B cell (primary cell): ENCODE data around the gene PROM2. TPM values are rescaled to one million over a fixed set of nuclear protein-coding genes. Genes with fewer than 3 reads are reported as not detected.

ENCODE experiments used
- ATAC-seq: fragments of 200-7000 bp; cut with Tn5 transposase; one replicate; pipeline ENCODE4 v1.10.0; 2021; ENCODE audit warnings: low read depth, mild to moderate bottlenecking, moderate number of reproducible peaks, moderate library complexity
- CTCF ChIA-PET: fragments of 350-600 bp; sonication (Branson Sonifier 250); formaldehyde crosslinking; loops from one replicate; lab custom pipeline; 2021; ENCODE audit warnings: antibody characterized with exemption, inconsistent platforms; lab: Charles Lee
- POLR2A ChIA-PET: fragments of 350-600 bp; sonication (Branson Sonifier 250); formaldehyde crosslinking; loops from one replicate; lab custom pipeline; 2021; ENCODE audit warnings: antibody characterized with exemption; lab: Charles Lee
- DNase-seq: peaks from one replicate; pipeline ENCODE4 v3.0.0; 2013
- H2AFZ ChIP-seq: 2 replicates; pipeline ENCODE4 v1.6.1; 2012; ENCODE audit warnings: mild to moderate bottlenecking, low read depth, low read length; ENCODE audit not compliant: insufficient read depth, poor library complexity, severe bottlenecking
- H3K27ac ChIP-seq, 2 donors: 1 replicate in 1 of 2; 2 replicates in 1 of 2; pipeline ENCODE4 v1.5.1; 2012 to 2013; ENCODE audit warnings: low read length in 2 of 2, mild to moderate bottlenecking in 2 of 2, moderate library complexity in 1 of 2
- H3K27me3 ChIP-seq, 4 experiments: fragments of 200-600 bp in 1 of 4; sonication (generic) in 1 of 4; replicated peaks in 1 of 4; 1 replicate in 2 of 4; 2 replicates in 2 of 4; pipeline versions ENCODE4 v1.6.1 to v1.7.0; 2013 to 2016; ENCODE audit warnings: low read length in 3 of 4, mild to moderate bottlenecking in 2 of 4, mixed read lengths in 1 of 4, moderate library complexity in 1 of 4; ENCODE audit not compliant: insufficient read depth in 4 of 4, control insufficient read depth in 3 of 4; ENCODE audit errors: control extremely low read depth in 1 of 4
- H3K36me3 ChIP-seq, 2 experiments: replicated peaks in 1 of 2; 1 replicate in 1 of 2; 2 replicates in 1 of 2; pipeline versions ENCODE4 v1.6.1 to v1.7.1; 2013; ENCODE audit warnings: low read length in 1 of 2; ENCODE audit not compliant: insufficient read depth in 2 of 2, control insufficient read depth in 1 of 2; ENCODE audit errors: control extremely low read depth in 1 of 2, extremely low read depth in 1 of 2
- H3K4me1 ChIP-seq, 2 donors: fragments of 200-600 bp in 1 of 2; sonication (generic) in 1 of 2; 1 replicate in 1 of 2; 2 replicates in 1 of 2; pipeline versions ENCODE4 v1.5.1 to v1.6.1; 2013 to 2017; ENCODE audit warnings: low read length in 2 of 2; ENCODE audit not compliant: control insufficient read depth in 2 of 2, insufficient read depth in 2 of 2
- H3K4me2 ChIP-seq: replicated peaks from 2 replicates; pipeline ENCODE3; 2012; ENCODE audit warnings: mild to moderate bottlenecking, low read depth, low read length; ENCODE audit not compliant: poor library complexity, severe bottlenecking
- H3K4me3 ChIP-seq, 5 experiments: fragments of 200-600 bp in 1 of 5; sonication (generic) in 1 of 5; 1 replicate in 3 of 5; 2 replicates in 2 of 5; pipeline versions ENCODE4 v1.5.1 to v1.7.0; 2011 to 2016; ENCODE audit warnings: low read length in 4 of 5, mild to moderate bottlenecking in 4 of 5, low read depth in 2 of 5, control low read depth in 1 of 5, moderate library complexity in 1 of 5; ENCODE audit not compliant: insufficient read depth in 1 of 5; ENCODE audit errors: control extremely low read depth in 1 of 5, extremely low read depth in 1 of 5
- H3K79me2 ChIP-seq: fragments of 200-600 bp; sonication (generic); one replicate; pipeline ENCODE4 v1.6.0; 2016; ENCODE audit warnings: low read length; ENCODE audit not compliant: control insufficient read depth, insufficient read depth
- H3K9ac ChIP-seq: fragments of 200-600 bp; sonication (generic); 2 replicates; pipeline ENCODE4 v1.6.1; 2017; ENCODE audit warnings: mild to moderate bottlenecking, low read length, moderate library complexity
- H3K9me3 ChIP-seq, 3 donors: one replicate each; pipeline versions ENCODE4 v1.6.1 to v1.7.1; 2013; ENCODE audit warnings: low read length in 2 of 3; ENCODE audit not compliant: control insufficient read depth in 2 of 3, insufficient read depth in 1 of 3; ENCODE audit errors: control extremely low read depth in 1 of 3
- H4K20me1 ChIP-seq: 2 replicates; pipeline ENCODE4 v1.6.0; 2012; ENCODE audit warnings: mild to moderate bottlenecking, low read length; ENCODE audit not compliant: insufficient read depth, control insufficient read depth, poor library complexity, severe bottlenecking
- H3K27ac Mint-ChIP-seq: one replicate; pipeline ENCODE4 v1.8.0; 2021; ENCODE audit warnings: mixed read lengths
- H3K27me3 Mint-ChIP-seq: one replicate; pipeline ENCODE4 v1.8.0; 2021; ENCODE audit warnings: mixed read lengths
- H3K4me1 Mint-ChIP-seq: one replicate; pipeline ENCODE4 v1.8.0; 2021; ENCODE audit warnings: mixed read lengths
- H3K4me3 Mint-ChIP-seq: one replicate; pipeline ENCODE4 v1.8.0; 2021; ENCODE audit warnings: mixed read lengths
- H3K9me3 Mint-ChIP-seq: one replicate; pipeline ENCODE4 v1.8.0; 2022; ENCODE audit warnings: mixed read lengths; ENCODE audit not compliant: insufficient read depth
- EZH2 ChIP-seq: IDR thresholded peaks from 2 replicates; pipeline ENCODE4 v1.6.1; 2012; ENCODE audit warnings: borderline replicate concordance, low read depth, mild to moderate bottlenecking, moderate library complexity, low read length; ENCODE audit not compliant: insufficient read depth, poor library complexity, severe bottlenecking
- WGBS: methylation state at CpG from one replicate; pipeline ENCODE4 v1.1.5; 2013; ENCODE audit warnings: missing lambda C conversion rate; ENCODE audit not compliant: insufficient coverage; 5-methylcytosine and 5-hydroxymethylcytosine counted together
- intact Hi-C: fragments of 100-400 bp; cut with micrococcal nuclease; formaldehyde crosslinking; loops from one replicate; pipeline ENCODE4 v1.10.0; 2022
- polyA plus RNA-seq: library from polyadenylated mRNA; depleted of rRNA; stranded (reverse); fragments of >200 nt; gene quantifications from 2 replicates; pipeline ENCODE4 v1.2.3, GENCODE V29; 2012
- total RNA-seq, 2 donors: library from RNA; stranded (reverse); fragments of 120-200 nt in 1 of 2; gene quantifications; 1 replicate in 1 of 2; 2 replicates in 1 of 2; pipeline versions ENCODE4 v1.2.3 to v1.2.4, GENCODE V29; 2013 to 2022
- TF ChIP-seq, protein P1 (sequence below): fragments of 200-600 bp; IDR thresholded peaks from one replicate; pipeline ENCODE4 v1.8.0; 2022; ENCODE audit warnings: antibody characterized with exemption, mild to moderate bottlenecking

PROM2 gene
- total and polyA plus RNA-seq, 2 donors (not counting 1 experiment from before 2014, with no cell fraction given) = 0.67 to 1.3 TPM

GRCh38 chr2:95258271-95258670, 16.0 kb upstream of the PROM2 start:
- H3K79me2 ChIP-seq = no peaks in the 10 kb centered on the region
- WGBS = 73% methylated on average over 1 of the region's 2 CpGs
- no peaks in the 10 kb centered on the region for H3K4me1 ChIP-seq
- no peak overlapping the region for H3K9ac ChIP-seq
- H3K4me3 ChIP-seq = no peak overlapping the region
- H3K36me3 ChIP-seq = no peaks in the 10 kb centered on the region
- Mint-ChIP-seq H3K27me3 (peaks cover 8% of the 10 kb centered on the region), H3K4me1 (no peaks in the 10 kb centered on the region), H3K9me3 (no peaks in the 10 kb centered on the region), H3K4me3 (no peak overlapping the region), H3K27ac (no peak overlapping the region)
- H3K9me3 ChIP-seq = peaks cover 0 to 22% (median 0%) of the 10 kb centered on the region in 3 donors
- H3K27me3 ChIP-seq = no peaks in the 10 kb centered on the region
- no peak for ATAC-seq
- TF ChIP-seq, protein P1, sequence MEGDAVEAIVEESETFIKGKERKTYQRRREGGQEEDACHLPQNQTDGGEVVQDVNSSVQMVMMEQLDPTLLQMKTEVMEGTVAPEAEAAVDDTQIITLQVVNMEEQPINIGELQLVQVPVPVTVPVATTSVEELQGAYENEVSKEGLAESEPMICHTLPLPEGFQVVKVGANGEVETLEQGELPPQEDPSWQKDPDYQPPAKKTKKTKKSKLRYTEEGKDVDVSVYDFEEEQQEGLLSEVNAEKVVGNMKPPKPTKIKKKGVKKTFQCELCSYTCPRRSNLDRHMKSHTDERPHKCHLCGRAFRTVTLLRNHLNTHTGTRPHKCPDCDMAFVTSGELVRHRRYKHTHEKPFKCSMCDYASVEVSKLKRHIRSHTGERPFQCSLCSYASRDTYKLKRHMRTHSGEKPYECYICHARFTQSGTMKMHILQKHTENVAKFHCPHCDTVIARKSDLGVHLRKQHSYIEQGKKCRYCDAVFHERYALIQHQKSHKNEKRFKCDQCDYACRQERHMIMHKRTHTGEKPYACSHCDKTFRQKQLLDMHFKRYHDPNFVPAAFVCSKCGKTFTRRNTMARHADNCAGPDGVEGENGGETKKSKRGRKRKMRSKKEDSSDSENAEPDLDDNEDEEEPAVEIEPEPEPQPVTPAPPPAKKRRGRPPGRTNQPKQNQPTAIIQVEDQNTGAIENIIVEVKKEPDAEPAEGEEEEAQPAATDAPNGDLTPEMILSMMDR = no peak
- no peak for TF ChIP-seq EZH2
- no peak for DNase-seq
- POLR2A ChIA-PET = no interaction called here
- H3K4me2 ChIP-seq = no peak overlapping the region
- no peak overlapping the region for H2AFZ ChIP-seq
- no peaks in the 10 kb centered on the region for H4K20me1 ChIP-seq
- intact Hi-C loops = no loop called here
- H3K27ac ChIP-seq = no peak overlapping the region
- CTCF ChIA-PET = no interaction called here

- H3K4me3 Mint-ChIP-seq = no peak overlapping the region
- no peak overlapping the region for H2AFZ ChIP-seq
- no peaks in the 10 kb centered on the region for H3K4me1 ChIP-seq
- no peak overlapping the region for H3K27ac Mint-ChIP-seq
- H3K9me3 Mint-ChIP-seq = no peaks in the 10 kb centered on the region
- ATAC-seq = no peak
- no peak overlapping the region for H3K4me3 ChIP-seq
- no peaks in the 10 kb centered on the region for H4K20me1 ChIP-seq
- no peak overlapping the region for H3K4me2 ChIP-seq
- no peak for TF ChIP-seq EZH2
- TF ChIP-seq, protein P1 = no peak
- H3K9me3 ChIP-seq = peaks cover 0 to 22% (median 0%) of the 10 kb centered on the region in 3 donors
- intact Hi-C loops = no loop called here
- H3K27ac ChIP-seq = no peak overlapping the region
- H3K27me3 Mint-ChIP-seq = peaks cover 8% of the 10 kb centered on the region
- H3K27me3 ChIP-seq = no peaks in the 10 kb centered on the region
- H3K36me3 ChIP-seq = no peaks in the 10 kb centered on the region
- WGBS = 82% methylated on average over 7 of the region's 8 CpGs
- CTCF ChIA-PET = no interaction called here
- H3K79me2 ChIP-seq = no peaks in the 10 kb centered on the region
- DNase-seq = no peak
- no peak overlapping the region for H3K9ac ChIP-seq
- POLR2A ChIA-PET = no interaction called here
- no peaks in the 10 kb centered on the region for H3K4me1 Mint-ChIP-seq
Observed at GRCh38 chr2:95260028-95261023, 13.9 kb upstream of the PROM2 start.
